HEK293T (cell line): ENCODE measurements around the gene PPP1R12B.

Experiments
- BHLHE40 ChIP-seq: fragments of 450-650 bp; IDR thresholded peaks from 2 replicates; pipeline ENCODE4 v1.6.1; 2016; ENCODE audit warnings: mild to moderate bottlenecking, moderate library complexity, borderline replicate concordance
- ELF4 ChIP-seq: fragments of 450-650 bp; IDR thresholded peaks from 2 replicates; pipeline ENCODE4 v1.6.1; 2017; ENCODE audit warnings: antibody characterized with exemption
- FOXK2 ChIP-seq: fragments of 450-650 bp; IDR thresholded peaks from 2 replicates; pipeline ENCODE4 v1.6.1; 2016; ENCODE audit warnings: mild to moderate bottlenecking
- FOXM1 ChIP-seq: fragments of 450-650 bp; IDR thresholded peaks from 2 replicates; pipeline ENCODE4 v1.6.1; 2017; ENCODE audit warnings: mild to moderate bottlenecking, borderline replicate concordance
- LEF1 ChIP-seq: fragments of 450-650 bp; IDR thresholded peaks from 2 replicates; pipeline ENCODE4 v1.6.1; 2017; ENCODE audit warnings: mild to moderate bottlenecking, borderline replicate concordance
- TARDBP ChIP-seq: fragments of 450-650 bp; IDR thresholded peaks from 2 replicates; pipeline ENCODE4 v1.6.1; 2016
- ZNF384 ChIP-seq: fragments of 450-650 bp; IDR thresholded peaks from 2 replicates; pipeline ENCODE4 v1.6.1; 2016

DNA sequence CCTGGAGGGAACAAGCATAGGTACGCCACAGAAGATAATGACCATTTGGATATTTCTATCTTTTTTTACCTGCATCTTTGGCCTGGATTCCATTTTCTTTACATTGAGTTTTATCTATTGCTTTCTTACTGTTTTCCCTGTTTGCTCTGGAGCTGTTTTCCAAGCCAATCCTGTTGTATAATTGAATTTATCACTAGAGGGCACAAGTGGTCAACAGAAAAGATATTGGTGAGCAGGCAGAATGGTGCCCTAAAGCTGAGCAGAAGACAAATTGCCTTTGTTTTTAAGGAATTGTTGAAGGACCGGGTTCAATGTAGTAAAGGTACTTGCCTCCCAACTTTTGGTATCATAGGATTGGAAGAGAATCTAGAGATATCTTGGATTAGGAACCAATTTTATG, 152.8 kb downstream of the PPP1R12B start:
- no peak for TF ChIP-seq LEF1
- no peak for TF ChIP-seq TARDBP
- TF ChIP-seq FOXK2, result no peak
- TF ChIP-seq FOXM1, result no peak
- no peak for TF ChIP-seq ELF4
- TF ChIP-seq ZNF384, result no peak
- no peak for TF ChIP-seq BHLHE40
